GM18505 (cell line): ENCODE results near the gene MAGI1.
"Not testable (repeated sequence)": the region's sequence is repeated elsewhere in the genome, so short reads cannot be mapped to it uniquely, and the experiment has no call there.

ENCODE experiments used
- ATAC-seq: cut with Tn5 transposase; IDR thresholded peaks from one replicate; pipeline ENCODE4 v1.9.1; 2021; ENCODE audit not compliant: unreplicated experiment
- POLR2A ChIP-seq: IDR thresholded peaks from 4 replicates; pipeline ENCODE4 v1.6.1; 2011; ENCODE audit warnings: borderline replicate concordance; ENCODE audit not compliant: insufficient read depth, insufficient read length; ENCODE audit errors: extremely low read depth

MAGI1 gene

DNA sequence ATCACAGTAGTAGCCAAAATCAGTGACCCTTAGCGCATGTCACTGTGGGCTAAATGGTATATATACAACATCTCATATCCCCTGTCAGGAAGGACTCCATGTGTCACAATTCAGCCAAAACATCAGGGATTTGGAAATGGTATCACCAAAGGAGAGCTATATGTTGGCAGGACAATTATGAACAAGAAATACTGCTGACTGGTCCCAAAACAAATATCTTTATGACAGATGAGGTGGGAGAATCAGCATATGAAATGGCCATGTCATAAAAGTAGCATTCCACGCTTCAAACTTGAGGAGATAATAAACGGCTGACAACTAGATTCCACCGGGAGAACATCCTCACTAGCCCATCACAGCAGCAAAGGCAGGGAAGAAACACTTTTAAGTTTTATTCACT is 158.4 kb downstream of the MAGI1 start:
- TF ChIP-seq POLR2A, result no peak
- no peak for ATAC-seq

DNA sequence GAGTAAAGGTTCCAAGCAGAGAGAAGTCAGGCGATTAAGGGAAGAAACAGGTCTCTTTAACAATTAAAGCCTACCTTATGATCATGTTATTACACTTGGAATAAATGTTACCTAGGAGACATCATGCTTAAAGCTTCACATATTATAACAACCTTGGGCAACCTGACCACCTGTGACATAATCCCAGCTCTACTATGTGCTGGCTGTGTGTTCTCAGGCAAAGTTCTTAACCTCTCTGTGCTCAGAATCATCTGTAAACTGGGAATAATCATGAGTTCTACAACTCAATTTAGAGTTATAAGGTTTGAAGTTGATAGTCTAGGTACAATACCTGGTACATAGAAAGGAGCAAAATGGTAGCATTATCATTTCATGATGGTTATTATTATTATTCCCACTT is 159.3 kb downstream of the MAGI1 start:
- no peak for ATAC-seq
- no peak for TF ChIP-seq POLR2A

DNA sequence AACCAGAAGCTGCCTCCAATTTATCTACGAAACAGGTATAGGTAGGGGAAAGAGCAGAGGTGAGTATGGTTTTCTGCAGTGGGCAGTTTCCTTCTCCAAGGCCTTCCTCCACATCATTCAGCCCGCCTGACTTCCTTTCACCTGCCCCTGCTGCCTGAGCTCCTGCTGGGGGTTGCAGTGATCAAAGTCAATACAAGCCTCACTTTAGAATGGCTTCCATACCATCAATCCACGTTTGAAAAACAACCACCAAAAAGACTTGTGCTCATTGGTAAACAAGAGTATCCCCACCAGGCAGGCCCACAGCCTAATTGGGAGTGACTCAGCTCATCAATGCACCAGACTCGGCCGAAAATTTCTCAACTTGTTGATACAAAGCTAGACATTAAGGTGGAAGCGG is 159.9 kb downstream of the MAGI1 start:
- no peak for TF ChIP-seq POLR2A
- ATAC-seq, result no peak

DNA sequence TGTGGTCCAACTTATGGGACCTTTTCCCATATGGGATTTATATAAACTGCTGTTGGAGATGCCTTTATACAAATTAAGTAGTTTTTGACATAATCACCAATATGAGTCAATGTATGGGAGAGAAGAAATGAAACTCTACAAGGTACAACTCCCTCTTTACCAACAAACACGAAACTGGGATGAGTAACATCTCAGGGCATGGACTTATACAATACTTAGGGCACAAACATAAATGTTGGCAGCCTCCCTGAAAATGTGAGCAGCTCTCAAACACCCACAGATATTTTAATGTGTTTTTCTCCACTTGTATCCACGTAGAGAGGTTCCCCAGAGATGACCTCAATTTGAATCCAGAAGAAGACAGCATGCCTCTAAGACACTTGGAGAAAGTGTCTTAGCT is 161.6 kb downstream of the MAGI1 start:
- TF ChIP-seq POLR2A, result no peak
- no peak for ATAC-seq

DNA sequence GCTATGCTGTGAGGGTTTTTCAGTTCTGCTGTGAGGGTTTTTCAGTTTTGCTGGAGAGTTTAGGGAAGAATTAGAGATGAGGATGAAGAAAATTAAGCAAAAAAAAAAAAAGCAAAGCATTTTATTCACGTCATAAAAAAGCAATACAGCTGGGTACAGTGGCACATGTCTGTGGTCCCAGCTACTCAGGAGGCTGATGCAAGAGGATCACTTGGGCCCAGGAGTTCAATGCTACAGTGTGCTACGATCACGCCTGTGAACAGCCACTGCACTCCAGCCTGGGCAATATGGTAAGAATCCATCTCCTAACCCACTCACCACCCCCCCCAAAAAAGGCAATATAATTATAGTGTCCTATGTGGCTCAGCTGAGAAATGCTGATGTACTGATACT is 162.7 kb downstream of the MAGI1 start:
- no peak for TF ChIP-seq POLR2A
- no peak for ATAC-seq

DNA sequence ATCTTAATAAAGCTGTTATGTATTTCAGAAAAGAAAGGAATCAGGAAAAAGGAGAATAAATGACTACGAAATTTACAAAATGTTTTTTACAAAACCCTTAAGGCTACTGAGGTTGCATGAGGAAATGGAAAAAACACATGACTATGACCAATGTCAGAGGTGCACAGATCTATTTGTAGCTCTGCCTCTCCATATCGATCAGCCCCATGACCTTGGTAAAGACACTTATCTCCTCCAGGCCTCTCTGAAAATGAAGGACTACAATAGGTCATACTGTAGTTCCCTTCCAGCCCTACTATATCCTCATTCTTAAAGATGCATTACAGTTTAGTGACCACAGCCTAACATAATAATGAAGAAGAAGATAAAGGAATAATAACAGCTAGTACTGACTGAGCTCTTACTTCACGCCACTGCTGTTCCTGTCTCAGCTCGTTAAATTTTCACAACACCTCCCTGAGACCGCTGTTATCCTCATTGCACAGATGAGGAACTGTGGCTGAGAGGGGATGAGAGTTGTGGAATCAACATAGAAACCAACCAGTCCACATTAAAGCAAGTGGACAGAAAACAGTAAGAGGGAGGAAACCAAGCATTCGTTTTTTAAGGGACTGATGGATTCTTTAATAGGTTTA is 163.2 kb downstream of the MAGI1 start:
- ATAC-seq, result no peak
- no peak for TF ChIP-seq POLR2A

DNA sequence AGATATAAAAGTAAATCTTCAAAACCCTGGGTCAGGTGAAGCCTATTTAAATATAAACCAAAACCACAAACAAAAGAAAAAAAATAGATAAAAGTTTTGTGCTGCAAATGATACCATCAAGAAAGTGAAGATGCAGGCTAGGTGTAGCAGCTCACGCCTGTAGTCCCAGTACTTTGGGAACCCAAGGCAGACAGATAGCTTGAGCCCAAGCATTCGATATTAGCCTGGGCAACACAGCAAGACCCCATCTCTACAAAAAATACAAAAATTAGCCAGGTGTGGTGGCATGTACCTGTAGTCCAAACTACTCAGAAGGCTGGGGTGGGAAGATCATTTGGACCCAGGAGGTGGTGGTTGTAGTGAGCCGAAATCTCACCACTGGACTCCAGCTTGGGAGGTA is 164.8 kb downstream of the MAGI1 start:
- no peak for TF ChIP-seq POLR2A
- ATAC-seq, result no peak

DNA sequence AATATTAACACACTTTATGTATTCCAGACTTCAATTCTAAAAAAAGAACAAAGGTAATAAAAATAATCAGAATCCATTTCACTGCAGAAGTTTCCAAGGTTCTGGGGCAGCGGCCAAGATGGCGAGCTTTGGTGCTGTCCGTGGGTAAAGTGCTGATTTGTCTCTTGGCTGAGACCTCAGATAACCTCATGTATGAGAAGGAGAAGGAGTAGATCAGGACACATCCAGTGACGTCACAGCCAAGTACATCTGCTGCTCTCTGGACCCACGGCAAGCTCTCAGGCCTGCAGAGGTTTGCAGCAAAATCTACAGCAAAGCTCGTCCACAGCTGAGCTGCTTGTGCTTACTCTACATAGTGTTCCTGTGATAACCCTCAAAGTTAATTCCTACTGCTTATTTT is 165.7 kb downstream of the MAGI1 start:
- ATAC-seq, result no peak
- TF ChIP-seq POLR2A, result no peak

DNA sequence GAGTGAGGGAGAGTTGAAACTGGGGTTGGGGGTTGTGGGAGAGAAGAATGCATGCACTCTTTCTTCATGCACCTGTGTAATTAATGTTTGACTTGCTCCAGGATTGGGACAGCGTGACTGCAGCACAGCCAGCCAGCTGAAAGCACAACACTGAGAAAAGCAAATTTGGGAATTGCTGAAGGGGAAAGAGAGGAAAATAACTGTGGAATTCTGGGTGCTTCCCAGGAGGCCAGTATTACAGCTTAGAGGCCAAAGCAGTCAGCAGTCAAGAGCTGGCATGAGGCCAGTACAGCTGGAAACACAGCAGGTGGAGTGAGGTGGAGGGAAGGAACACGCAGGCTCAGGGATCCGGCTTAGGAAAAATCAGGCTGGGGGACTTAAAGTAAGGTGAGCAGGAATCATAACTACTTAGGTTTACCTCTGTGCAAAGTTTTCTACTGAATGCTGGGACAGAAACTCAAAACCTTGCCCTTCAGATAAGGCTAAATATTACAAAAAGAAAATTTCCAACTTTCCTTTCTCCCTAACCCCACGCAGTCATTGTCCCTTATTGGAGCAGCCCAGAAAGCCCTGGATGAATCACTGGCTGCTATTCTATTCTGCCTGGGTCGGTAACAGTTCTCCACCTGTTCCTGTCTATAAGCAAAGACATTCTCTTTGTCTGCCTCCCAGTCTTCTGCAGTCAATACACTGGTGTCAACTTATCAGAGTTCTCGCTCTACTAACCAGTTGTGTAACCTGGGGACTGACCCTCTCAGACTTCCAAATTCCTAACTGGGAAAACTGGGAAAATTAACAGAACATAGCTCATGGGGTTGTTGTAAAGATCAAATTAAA is 167.2 kb downstream of the MAGI1 start:
- no peak for ATAC-seq
- TF ChIP-seq POLR2A, result no peak

DNA sequence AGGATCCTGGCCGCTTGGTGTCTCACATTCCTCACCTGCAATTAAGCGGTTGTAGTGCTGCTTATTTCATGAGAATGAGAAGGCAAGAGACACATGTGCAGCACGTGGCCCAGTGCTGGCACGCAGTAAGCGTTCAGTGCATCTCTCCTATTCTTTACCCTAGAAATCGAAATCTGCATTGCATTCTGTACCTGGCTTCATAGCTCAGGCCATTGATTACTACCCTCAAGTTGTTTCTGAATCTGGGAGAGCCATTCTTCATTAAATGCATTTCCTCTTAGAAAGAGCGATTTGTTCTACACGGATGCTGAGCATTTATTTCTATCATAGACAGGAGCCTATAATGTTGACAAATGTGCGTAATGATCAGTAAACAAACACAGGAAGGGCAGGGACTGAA is 168.9 kb downstream of the MAGI1 start:
- TF ChIP-seq POLR2A, result no peak
- ATAC-seq, result no peak

DNA sequence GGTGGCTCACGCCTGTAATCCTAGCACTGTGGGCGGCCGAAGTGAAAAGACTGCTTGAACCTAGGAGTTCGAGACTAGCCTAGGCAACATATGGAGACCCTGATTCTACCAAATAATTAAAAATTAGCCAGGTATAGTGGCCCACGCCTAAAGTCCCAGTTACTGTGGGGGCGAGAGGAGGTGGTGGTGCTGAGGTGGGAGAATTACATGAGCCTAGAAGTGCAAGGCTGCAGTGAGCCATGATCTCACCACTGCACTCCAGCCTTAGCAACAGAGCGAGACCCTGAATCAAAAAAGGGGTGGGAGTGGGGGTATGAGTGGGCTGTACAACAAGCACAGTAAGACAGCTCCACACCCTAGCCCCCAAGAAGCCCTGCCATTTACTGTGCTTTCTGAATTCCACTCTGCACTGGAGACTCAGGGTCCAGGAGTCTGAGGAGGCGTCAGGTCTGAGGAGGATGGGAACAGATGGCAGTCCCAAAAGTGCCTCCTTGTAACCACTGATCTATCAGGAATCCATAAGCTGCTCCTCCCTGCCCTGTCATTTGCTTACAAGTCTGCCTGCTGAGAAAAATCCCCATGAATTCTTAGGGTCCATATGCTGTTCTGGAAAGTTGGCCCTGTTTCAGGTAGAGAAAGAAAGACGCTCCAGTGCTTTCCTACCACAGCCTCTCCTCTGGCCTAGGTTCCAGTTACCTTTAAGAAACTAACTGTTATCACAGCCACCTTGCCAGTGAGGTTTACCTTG is 171.1 kb downstream of the MAGI1 start:
- no peak for TF ChIP-seq POLR2A
- no peak for ATAC-seq

DNA sequence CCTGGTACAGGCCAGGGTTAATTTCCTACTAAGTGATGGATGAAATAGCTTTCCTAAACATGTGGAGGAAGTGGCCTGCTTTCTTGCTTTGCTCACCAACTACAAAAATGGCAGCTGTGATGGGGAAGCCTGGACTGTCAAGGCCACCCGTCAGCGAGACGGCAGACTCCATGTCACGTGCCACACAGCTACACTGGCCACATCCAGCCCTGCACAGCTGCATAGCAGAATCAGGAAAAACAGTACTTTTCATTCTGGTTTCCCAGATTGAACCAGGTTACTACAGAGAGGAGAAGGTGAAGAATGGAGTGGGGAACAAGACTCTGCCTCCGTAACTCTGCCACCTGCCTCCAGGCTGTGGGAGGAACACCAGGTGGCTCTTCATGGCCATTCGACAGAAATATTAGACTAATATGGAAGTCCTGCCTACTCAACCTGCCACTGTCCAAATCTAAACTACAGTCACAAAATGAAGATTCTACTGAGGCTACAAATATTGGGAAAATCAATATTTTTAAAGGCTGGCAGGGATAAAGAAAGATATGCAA is 174.3 kb downstream of the MAGI1 start:
- TF ChIP-seq POLR2A, result no peak

DNA sequence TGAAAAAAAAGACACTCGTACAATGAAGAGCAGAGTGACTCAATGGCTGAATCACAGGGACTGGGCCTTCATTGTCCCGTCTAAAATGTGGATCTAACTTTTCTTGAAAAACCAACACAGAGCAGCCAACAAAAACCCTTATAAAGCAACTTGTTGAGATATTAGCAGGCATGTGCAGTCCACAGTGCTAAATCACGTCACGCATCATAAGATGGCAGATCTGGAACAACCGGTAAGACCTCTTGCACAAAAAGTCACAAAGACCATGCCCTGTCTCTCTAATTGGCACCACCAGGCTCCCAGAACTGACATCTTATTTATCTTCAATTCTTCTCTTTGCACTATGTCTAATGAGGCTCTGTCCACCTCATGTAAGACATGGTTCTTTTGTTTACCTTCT is 177.0 kb downstream of the MAGI1 start:
- no peak for TF ChIP-seq POLR2A
- ATAC-seq, result no peak

More for the DNA sequence above, 174.3 kb downstream of the MAGI1 start:
- ATAC-seq, result no peak

DNA sequence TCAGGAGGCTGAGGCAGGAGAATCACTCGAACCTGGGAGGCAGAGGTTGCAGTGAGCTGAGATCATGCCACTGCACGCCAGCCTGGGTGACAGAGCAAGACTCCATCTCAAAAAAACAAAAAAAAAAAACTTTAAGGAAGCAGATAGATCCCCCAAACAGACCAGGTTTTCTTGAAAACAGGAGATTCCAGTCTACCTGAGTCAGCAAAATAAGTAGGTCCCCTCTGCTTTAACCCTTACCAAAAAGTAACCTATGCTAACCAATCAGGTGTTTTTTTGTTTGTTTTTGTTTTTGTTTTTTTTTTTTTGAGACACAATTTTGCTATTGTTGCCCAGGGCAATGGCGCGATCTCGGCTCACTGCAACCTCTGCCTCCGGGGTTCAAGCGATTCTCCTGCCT is 179.1 kb downstream of the MAGI1 start:
- not testable (repeated sequence) for ATAC-seq
